Uterus (tissue), 2 donors: ENCODE data around the gene PPM1M.

Source experiments
- CTCF ChIP-seq, 4 experiments: fragments of 200-600 bp in 2 of 4; fragments of 450-650 bp in 2 of 4; sonication (generic) in 2 of 4; IDR thresholded peaks; one replicate each; pipeline ENCODE4 v1.5.1; 2016 to 2019; ENCODE audit warnings: antibody characterized with exemption in 4 of 4, mild to moderate bottlenecking in 2 of 4, moderate library complexity in 1 of 4
- POLR2A ChIP-seq, 2 donors: fragments of 450-650 bp; IDR thresholded peaks; one replicate each; pipeline ENCODE4 v1.6.1; 2016; ENCODE audit warnings: antibody characterized with exemption in 2 of 2, mild to moderate bottlenecking in 1 of 2, moderate library complexity in 1 of 2

- TF ChIP-seq CTCF (IDR thresholded peaks at IDR 0.05) (no peak), POLR2A (IDR thresholded peaks at IDR 0.05) (no peak)
Measured at GRCh38 chr3:52225452-52226228, 19.9 kb upstream of the PPM1M start, which contains the start of gene TLR9.
